Panc1 (cell line): ENCODE measurements around the gene EIF4ENIF1.

Experiments
- CTCF ChIP-seq: fragments of 450-650 bp; IDR thresholded peaks from 2 replicates; pipeline ENCODE4 v1.5.1; 2017; ENCODE audit warnings: mild to moderate bottlenecking
- POLR2AphosphoS5 ChIP-seq: IDR thresholded peaks from 2 replicates; pipeline ENCODE4 v1.6.1; 2012; ENCODE audit warnings: mild to moderate bottlenecking, low read depth, low read length, moderate library complexity
- SIN3A ChIP-seq: IDR thresholded peaks from 2 replicates; pipeline ENCODE4 v1.6.1; 2012; ENCODE audit warnings: low read depth, mild to moderate bottlenecking, low read length, moderate library complexity, borderline replicate concordance; ENCODE audit not compliant: insufficient read depth
- TF ChIP-seq, protein P1 (sequence below), 2 experiments: IDR thresholded peaks; 2 replicates each; pipeline ENCODE4 v1.6.1; 2011 to 2012; ENCODE audit warnings: low read depth in 2 of 2, control low read depth in 1 of 2, low read length in 1 of 2, mild to moderate bottlenecking in 1 of 2, moderate library complexity in 1 of 2; ENCODE audit not compliant: insufficient read depth in 1 of 2

DNA sequence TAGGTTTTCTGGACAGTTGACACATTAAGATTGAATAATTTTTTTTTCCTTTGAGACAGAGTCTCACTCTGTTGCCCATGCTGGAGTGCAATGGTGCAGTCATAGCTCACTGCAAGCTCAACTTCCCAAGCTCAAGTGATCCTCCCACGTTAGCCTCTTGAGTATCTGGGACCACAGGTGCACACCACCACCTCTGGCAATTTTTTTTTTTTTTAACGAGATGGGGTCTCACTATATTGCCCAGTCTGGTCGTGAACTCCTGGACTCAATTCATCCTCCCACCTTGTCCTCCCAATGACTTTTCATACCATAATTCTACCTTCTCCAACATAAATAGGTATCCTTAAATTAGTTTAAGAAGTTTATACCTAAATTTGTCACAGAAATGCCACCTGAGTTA lies 8.5 kb downstream of the EIF4ENIF1 start:
- TF ChIP-seq CTCF (no peak), SIN3A (no peak), POLR2AphosphoS5 (no peak)
- TF ChIP-seq, protein P1, sequence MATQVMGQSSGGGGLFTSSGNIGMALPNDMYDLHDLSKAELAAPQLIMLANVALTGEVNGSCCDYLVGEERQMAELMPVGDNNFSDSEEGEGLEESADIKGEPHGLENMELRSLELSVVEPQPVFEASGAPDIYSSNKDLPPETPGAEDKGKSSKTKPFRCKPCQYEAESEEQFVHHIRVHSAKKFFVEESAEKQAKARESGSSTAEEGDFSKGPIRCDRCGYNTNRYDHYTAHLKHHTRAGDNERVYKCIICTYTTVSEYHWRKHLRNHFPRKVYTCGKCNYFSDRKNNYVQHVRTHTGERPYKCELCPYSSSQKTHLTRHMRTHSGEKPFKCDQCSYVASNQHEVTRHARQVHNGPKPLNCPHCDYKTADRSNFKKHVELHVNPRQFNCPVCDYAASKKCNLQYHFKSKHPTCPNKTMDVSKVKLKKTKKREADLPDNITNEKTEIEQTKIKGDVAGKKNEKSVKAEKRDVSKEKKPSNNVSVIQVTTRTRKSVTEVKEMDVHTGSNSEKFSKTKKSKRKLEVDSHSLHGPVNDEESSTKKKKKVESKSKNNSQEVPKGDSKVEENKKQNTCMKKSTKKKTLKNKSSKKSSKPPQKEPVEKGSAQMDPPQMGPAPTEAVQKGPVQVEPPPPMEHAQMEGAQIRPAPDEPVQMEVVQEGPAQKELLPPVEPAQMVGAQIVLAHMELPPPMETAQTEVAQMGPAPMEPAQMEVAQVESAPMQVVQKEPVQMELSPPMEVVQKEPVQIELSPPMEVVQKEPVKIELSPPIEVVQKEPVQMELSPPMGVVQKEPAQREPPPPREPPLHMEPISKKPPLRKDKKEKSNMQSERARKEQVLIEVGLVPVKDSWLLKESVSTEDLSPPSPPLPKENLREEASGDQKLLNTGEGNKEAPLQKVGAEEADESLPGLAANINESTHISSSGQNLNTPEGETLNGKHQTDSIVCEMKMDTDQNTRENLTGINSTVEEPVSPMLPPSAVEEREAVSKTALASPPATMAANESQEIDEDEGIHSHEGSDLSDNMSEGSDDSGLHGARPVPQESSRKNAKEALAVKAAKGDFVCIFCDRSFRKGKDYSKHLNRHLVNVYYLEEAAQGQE (IDR thresholded peaks at IDR 0.05; ENCODE audit: insufficient read depth in 1 of 2, low read depth in 2 of 2, low read length in 1 of 2): no peak
